HG03575 (cell line): ENCODE data around the gene CASZ1.

Source experiments
- ATAC-seq: cut with Tn5 transposase; IDR thresholded peaks from one replicate; pipeline ENCODE4 v1.9.1; 2021; ENCODE audit not compliant: unreplicated experiment, insufficient number of reproducible peaks, low FRiP score; ENCODE audit errors: extremely low read depth

Gene CASZ1, protein sequence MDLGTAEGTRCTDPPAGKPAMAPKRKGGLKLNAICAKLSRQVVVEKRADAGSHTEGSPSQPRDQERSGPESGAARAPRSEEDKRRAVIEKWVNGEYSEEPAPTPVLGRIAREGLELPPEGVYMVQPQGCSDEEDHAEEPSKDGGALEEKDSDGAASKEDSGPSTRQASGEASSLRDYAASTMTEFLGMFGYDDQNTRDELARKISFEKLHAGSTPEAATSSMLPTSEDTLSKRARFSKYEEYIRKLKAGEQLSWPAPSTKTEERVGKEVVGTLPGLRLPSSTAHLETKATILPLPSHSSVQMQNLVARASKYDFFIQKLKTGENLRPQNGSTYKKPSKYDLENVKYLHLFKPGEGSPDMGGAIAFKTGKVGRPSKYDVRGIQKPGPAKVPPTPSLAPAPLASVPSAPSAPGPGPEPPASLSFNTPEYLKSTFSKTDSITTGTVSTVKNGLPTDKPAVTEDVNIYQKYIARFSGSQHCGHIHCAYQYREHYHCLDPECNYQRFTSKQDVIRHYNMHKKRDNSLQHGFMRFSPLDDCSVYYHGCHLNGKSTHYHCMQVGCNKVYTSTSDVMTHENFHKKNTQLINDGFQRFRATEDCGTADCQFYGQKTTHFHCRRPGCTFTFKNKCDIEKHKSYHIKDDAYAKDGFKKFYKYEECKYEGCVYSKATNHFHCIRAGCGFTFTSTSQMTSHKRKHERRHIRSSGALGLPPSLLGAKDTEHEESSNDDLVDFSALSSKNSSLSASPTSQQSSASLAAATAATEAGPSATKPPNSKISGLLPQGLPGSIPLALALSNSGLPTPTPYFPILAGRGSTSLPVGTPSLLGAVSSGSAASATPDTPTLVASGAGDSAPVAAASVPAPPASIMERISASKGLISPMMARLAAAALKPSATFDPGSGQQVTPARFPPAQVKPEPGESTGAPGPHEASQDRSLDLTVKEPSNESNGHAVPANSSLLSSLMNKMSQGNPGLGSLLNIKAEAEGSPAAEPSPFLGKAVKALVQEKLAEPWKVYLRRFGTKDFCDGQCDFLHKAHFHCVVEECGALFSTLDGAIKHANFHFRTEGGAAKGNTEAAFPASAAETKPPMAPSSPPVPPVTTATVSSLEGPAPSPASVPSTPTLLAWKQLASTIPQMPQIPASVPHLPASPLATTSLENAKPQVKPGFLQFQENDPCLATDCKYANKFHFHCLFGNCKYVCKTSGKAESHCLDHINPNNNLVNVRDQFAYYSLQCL (N-terminal part only)

DNA sequence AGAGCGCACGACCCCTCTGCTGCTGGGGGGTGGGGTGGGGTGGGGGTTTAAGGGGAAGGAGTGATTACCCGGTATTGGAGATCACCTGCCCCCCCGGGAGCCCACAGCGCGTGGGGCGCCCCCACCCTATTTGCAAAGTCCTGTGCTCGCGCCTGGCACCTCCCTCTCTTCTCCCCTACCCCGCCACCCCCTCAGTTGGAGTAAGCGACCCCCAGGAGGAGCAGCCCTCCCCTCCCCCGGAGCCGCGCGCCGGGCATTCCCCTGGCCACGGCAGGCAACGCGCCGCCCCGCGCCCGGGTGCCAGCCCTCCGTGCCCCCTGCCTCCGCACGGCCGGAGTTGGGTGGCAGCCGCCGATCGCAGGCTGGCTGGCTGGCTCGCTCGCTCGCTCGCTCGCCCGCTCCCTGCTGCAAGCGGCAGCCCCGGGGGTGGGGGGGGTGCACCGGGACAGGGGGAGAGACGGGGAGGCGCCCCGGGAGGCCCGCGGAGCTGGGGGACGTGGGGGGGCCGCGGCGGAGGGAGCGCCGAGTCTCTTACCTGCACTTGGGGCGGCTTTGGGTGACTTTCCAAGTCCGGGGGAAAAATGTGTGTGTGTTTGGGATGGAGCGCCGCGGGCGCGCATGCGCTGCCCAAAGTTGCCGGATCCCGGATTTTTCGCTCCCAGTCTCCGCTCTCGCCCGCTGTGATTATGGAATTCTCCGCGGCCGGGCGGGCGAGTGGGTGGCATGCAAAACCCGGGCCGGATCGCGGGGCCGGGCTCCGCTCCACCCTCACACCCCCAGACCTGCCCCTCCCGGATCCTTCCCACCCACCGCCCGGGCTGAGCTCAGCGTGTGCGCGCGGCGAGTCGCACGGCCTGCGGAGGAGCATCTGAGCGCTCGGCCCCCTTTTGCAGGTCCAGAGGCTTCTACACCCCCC lies at the start of gene CASZ1:
Gene CASZ1 (minus strand): TSS at position 618 of the 916 bp plus-strand sequence. CDS start 102,757 bp downstream, outside the sequence.
- no peak for ATAC-seq

GRCh38 chr1:10843697-10844096 lies 47.3 kb upstream of the CASZ1 start:
- ATAC-seq, result no peak

DNA sequence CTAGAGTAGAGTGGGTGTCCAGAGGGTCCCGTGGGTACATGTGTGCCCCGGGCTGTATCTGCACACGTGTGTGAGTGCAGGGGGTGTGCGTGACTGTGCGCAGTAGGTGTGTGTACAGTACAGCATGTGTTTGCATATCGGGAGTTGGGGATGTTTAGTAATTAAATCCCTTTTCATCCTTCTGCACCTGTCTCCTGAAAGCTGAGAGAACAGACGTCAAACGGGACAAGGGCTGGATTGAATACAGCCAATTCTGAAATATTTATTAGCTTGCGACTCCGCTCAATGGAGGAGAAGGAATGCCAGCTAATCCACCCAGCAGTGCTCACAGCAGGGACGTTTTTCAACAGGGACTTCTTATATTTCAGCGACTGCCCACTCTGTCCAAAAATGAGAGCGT lies 44.7 kb upstream of the CASZ1 start:
- no peak for ATAC-seq

- no peak for ATAC-seq
Measured at GRCh38 chr1:10839188-10839770, 42.8 kb upstream of the CASZ1 start.

DNA sequence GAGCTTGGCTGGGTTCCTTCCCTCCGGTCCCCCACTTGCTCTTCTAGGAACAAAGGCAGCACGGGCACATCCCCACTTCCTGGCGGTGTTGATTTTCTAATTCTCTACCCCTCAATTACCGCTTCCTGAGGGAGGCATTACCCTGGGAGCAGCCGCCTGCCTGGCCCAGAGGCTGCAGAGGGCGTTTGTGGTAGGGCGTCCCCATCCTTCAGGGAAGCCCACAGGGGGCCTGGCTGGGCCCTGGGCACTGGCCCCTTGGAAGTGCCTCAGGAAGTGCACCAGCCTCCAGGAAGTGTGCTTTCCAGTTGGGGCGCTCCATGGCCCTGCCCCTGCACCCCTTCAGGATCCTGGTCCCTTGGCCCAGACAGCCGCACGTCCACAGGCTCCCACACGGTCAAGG lies 42.1 kb upstream of the CASZ1 start:
- no peak for ATAC-seq

GRCh38 chr1:10836726-10837125 lies 40.3 kb upstream of the CASZ1 start:
- ATAC-seq, result no peak

DNA sequence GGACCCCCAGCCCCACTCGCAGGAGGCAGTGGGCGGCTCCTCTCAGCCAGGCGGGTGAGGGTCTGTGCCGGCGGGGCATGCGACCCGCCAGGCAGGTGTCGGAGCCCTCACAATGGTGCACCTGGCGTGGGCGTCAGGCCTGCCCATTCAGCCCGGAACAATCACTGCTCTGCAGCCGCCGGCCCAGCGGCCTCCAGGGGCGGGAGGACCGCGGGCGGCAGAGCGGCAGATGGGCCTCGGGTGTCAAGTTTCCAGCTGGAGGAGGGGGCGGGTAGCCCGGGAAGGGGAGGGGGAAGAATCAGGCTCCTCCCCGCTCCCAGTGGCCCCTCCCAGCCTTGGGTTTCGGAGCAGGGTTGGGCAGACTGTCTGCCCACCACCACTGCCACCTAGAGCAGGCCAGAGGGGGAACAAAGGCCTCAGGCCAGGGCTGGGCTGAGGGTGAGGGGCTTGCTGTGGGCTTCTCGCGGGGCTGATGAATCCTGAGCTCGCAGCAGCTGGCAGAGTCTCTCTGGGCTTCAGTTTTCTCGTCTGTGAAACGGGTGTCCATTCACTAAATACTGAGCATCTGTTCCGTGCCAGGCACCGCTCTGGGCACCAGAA lies 39.5 kb upstream of the CASZ1 start:
- ATAC-seq, result no peak

- no peak for ATAC-seq
Measured at GRCh38 chr1:10835421-10835820, 39.0 kb upstream of the CASZ1 start.

DNA sequence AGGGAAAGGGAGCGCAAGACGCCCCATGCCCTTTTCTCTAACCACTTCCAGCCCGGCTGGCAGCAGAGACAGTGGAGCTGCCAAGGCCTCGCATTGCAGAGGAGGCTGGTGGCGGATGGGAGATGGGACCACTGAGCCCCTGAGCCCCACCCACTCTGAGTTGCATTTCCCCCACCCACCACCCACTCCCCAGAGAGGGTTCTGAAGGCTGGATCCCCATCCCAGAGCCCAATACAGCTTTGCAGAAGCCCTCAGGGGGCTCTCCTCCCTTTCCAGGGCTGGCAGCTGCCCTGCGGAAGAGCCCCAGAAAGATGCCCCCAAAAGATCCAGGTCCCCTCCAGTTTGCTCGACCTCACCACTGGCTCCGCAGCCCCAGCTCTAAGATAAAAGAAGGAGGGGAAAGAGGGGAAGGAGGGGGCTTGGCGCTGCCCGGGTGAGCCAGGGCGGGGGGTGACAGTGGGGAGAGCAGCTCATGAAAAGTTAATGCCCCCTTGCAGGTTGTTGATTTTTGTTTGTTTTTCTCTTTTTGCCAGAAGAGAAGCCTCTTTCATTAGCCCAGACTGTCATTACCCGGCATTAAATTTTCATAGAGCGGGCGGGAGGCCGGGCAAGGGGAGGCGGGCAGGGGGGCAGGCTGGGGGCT lies 38.4 kb upstream of the CASZ1 start:
- ATAC-seq, result no peak

- ATAC-seq, result no peak
Measured at GRCh38 chr1:10833630-10834557, 37.4 kb upstream of the CASZ1 start.

- ATAC-seq, result no peak
Measured at GRCh38 chr1:10832703-10833102, 36.3 kb upstream of the CASZ1 start.

- no peak for ATAC-seq
Measured at GRCh38 chr1:10830961-10831668, 34.7 kb upstream of the CASZ1 start.

- ATAC-seq, result no peak
Measured at GRCh38 chr1:10829965-10830515, 33.6 kb upstream of the CASZ1 start.

DNA sequence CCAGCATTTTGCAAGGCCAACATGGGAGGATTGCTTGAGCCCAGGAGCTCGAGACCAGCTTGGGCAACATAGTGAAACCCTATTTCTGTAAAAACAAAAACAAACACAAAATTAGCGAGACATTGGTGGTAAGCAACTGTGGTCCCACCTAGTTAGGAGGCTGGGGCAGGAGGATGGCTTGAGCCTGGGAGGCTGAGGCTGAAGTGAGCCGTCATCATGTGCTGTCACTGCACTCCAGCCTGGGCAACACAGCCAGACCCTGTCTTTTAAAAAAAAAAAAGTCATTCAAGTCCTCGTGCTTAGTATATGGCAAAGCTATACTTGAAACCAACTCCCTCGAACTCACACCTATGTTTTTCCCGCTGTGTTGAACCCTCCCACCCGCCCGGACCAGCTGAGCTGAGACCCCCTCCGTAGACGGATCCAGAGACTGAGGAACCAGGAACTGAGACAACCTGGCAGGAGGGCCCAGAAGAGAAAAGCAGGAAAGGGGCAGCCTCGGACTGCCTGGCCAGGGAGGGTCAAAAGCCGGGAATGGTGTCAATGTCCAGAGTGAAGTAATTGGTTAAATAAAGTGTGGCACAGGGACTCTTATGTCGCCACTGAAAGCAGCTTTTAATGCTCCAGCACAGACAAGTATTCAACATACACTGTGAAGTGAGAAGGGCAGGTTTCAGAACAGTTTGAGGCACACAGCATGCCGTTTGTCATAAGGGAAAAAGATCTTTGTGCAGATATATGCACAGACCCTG lies 32.8 kb upstream of the CASZ1 start:
- ATAC-seq, result no peak
